ENCODE results near the gene DNAJC1.
A peak's percentile ranks its signal among the peaks of the same experiment; 100 is the strongest.
"Not testable (repeated sequence)": the region's sequence is repeated elsewhere in the genome, so short reads cannot be mapped to it uniquely, and the experiment has no call there.

Gene DNAJC1

GRCh38 chr10:21825345-21825744, 178.2 kb downstream of the DNAJC1 start:
- DNase-seq (ENCODE audit: low spot score) = no peak

DNA sequence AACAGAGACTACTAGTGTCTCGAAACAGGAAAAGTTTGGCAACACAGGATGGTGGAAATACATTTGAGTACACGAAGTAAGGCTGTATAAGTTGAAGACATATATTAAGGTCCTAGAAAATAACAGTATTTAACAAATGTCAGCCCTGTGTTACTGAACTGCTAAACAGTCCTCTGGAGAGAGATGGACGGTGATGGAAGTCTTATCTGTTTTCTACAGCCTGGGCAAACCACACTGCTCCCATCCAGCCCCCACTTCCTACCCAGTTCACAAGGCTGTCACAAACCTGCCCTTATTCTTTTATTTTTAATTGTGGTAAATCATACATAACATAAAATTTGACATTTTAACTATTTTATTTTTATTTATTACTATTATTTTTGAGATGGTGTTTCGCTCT, 179.1 kb downstream of the DNAJC1 start:
- no peak for DNase-seq (ENCODE audit: low spot score)

GRCh38 chr10:21823617-21824016, 179.9 kb downstream of the DNAJC1 start:
- no peak for DNase-seq (ENCODE audit: low spot score)

GRCh38 chr10:21822273-21822672, 181.3 kb downstream of the DNAJC1 start:
- DNase-seq (ENCODE audit: low spot score) = not testable (repeated sequence)

DNA sequence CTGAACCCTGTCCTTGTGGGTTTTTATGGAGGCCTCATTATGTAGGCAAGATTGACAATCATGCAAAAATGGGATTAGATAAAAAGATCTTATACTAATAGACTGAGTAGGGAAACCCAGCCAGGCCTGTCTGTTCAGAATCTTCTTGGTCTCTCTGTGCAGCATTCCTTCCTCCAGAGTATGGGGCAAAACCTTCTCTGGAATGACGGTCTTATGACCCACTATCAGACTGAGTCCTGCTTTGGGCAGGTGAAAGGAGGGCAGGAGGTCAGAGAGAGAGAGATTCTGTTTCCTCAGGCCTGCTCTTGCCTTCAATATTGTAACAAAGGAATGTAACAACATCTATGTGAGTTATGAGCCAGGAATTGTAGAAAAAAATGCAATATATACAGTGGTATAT, 182.6 kb downstream of the DNAJC1 start:
- no peak for DNase-seq (ENCODE audit: low spot score)

GRCh38 chr10:21818416-21818815, 185.1 kb downstream of the DNAJC1 start:
- not testable (repeated sequence) for DNase-seq (ENCODE audit: low spot score)

DNA sequence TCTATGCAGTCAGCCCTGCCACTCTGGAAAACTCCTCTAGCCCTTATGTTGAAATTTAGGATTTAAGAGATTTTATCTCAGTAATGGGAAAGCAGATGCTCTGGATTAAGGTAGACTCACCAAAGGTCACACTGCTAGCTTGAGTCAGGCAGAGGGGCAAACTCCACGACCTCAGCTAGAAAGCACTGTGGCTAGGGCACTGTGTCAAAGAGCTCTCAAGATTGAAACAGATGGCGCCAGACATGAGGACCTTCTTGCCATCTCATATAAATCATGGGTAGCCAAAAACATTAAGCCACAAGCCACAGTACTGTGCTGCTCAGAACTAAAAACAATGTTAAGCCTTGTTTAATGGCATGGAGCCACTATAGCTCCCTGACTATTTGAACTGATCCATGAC, 188.7 kb downstream of the DNAJC1 start:
- no peak for DNase-seq (ENCODE audit: low spot score)

- DNase-seq (ENCODE audit: low spot score) = no peak
Measured at GRCh38 chr10:21813946-21814345, 189.6 kb downstream of the DNAJC1 start.

DNA sequence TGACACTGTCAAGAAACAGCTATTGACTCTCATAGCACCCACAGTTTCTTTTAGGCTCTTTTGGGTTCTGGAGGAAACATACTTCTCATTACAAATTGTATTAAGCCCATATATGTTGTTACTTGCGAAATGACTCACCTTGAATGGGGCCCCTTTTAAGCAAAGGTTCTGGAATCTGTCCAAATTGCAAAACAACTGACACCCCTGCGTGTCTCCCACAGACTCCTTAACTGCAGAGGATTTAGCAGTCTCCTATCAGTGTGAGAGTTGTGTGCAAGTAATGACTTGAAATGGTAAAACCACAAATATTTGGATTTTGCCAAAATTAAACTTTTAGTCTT, 192.3 kb downstream of the DNAJC1 start:
- no peak for DNase-seq (ENCODE audit: low spot score)

GRCh38 chr10:21810582-21811244, 192.8 kb downstream of the DNAJC1 start:
- DNase-seq (ENCODE audit: low spot score) = no peak

DNA sequence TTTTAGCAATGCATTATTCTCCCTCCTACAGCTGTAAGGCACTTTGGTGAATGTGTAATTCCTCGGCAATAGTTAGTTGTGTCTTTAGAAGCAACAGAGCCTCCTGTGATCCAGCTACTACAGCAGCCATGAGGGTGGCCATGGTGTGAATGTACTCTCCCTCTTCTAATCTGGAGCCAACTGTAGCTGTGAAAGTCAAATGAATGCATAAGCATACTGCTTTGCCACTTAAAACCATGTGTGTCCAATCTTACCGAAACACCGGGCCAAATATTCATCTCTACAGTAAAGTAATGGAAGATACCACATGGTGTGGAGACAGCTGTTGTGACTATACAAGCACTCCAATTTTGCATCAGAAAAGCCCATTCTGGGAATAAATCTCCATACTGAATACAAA, 195.0 kb downstream of the DNAJC1 start:
- no peak for DNase-seq (ENCODE audit: low spot score)

GRCh38 chr10:21807180-21807579, 196.3 kb downstream of the DNAJC1 start:
- no peak for DNase-seq (ENCODE audit: low spot score)

DNA sequence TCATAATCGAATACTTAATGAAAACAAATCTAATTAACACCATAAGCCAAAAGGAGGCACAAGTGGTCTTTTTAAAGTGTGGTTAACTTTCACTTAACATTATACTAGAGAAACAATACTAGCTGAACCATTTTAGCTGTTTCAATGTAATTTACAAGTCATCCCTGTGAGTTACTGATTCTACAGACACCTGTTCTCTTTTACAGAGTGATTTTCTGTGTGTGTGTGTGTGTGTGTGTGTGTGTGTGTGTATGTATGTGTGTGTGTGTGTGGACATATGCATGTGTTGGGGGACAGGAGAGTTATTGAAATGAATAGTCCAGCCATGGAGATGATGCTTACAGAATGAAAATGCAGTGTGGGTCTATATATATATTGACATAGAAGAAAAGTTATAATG, 200.2 kb downstream of the DNAJC1 start:
- no peak for DNase-seq (ENCODE audit: low spot score)

DNA sequence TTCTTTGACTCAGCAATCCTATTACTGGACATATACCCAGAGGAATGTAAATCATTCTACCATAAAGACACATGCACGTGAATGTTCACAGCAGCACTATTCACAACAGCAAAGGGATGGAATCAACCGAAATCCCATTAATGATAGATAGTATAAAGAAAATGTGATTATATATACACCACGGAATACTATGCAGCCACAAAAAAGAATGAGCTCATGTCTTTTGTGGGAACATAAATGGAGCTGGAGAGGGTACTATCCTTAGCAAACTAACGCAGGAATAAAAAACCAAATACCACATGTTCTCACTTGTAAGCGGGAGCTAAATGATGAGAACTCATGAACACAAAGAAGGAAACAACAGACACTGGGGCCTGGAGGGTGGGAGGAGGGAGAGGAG, 201.9 kb downstream of the DNAJC1 start:
- DNase-seq (ENCODE audit: low spot score) = no peak

GRCh38 chr10:21797984-21798765, 205.4 kb downstream of the DNAJC1 start:
- DNase-seq (ENCODE audit: low spot score) = peak; percentile 1

GRCh38 chr10:21797533-21797932, 206.0 kb downstream of the DNAJC1 start:
- DNase-seq (ENCODE audit: low spot score) = no peak

- no peak for DNase-seq (ENCODE audit: low spot score)
Measured at GRCh38 chr10:21791276-21791675, 212.3 kb downstream of the DNAJC1 start.

DNA sequence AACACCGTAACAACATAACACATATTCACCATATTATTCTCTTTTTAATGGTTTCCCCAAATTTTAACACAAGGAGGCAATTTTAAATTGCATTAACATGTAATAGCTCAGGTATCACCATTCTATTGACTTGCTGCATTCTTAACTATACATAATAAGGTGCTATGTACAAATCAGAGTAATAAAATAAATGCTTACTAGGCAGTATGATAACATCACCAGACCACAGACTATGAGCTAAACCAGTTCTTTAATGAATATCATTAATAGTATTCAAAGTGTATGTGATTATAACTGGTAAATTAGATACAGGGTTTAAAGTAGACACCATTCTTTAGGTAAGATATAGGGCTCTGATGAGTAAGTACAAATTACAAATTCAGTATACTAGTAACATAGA, 226.6 kb downstream of the DNAJC1 start:
- no peak for DNase-seq (ENCODE audit: low spot score)

- DNase-seq (ENCODE audit: low spot score) = no peak
Measured at GRCh38 chr10:21771219-21771618, 232.3 kb downstream of the DNAJC1 start.

DNA sequence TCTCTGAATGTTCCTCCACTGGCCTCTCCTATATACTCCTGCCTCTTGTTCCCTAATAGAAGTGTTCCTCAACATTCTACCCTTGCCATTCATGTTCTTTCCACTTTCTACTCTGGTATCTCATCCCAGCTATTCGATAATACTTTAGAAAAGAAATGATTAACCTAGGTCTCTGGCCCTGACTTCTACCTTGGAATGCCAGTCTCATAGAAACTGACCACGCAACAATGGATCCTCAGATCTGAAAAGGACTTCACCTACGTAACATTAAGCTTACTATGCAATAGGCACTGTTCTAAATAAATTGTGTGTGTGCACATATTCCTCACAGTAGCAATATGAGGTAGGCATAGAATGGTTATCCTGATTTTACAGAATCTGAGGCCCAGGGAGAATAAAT, 234.5 kb downstream of the DNAJC1 start:
- no peak for DNase-seq (ENCODE audit: low spot score)

DNA sequence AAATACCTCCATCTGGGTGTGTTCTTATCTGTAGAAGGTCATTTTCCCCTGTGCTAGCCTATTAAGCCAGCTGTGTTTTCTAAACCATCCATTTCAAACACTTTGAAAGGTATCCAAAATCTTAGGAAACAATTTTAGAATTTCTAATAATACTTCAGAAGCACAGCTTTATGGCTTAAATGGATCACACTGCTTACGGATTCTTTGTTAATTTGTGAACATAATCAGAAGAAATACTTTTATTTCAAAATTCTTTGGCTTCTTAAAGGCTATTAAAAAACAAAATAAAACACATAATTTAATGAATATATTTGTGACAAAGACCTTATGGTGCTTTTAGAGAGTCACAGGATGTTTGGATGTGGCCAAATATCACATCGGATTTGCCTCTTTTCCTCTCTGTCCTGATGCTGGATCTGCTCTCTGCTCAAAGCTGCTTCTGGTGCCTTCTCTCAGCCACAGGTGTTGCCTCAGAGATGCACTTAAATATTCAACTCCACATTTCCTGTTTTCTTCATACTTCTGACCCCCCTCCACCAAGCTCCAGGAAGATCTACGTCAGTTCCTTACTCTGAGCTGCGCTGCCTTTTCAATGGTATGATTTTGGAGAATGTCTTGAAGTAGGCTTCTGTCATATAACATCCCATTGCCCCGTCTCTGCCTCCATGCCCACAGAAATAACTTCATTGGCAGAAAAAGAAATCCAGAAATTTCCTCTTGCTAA, 238.9 kb downstream of the DNAJC1 start:
- peak; percentile 18 for DNase-seq (ENCODE audit: low spot score)

DNA sequence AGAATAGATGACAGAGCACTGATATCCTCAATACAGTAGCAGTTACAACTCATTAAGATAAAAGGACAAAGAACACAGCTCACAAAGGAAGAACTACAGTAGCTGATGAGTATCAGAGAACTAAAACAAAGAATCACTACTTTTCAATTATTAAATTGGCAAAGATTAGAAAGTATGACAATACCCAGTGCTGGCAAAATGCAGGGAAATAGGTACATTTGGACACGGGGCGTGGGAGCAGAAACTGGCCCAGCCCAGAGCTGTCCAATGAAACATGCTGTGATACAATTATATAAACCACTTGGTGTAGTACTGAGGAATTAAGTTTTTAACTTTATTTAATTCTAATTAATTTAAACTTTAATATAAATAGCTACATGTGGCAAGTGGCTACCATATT, 243.2 kb downstream of the DNAJC1 start:
- DNase-seq (ENCODE audit: low spot score) = no peak

DNA sequence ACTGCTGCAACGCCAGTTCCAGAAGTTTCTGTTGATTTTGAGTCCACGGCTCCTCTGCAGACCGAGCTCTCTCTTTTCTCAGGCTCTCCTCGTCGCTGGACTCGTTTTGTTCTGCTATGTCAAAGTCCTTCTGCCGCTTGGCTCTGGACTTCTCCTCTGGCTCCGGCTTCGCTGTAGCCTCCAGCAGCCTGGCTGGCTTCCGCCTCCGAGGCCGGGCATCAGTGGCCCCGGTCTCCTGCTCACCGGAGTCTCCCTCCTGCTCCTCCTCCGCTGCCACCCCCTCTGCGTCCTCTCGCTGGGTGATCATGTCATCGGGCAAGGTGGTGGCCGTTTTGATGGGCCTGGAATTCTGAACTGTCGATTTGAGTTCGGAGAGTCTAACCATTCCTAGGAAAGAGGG, 244.3 kb downstream of the DNAJC1 start:
- no peak for DNase-seq (ENCODE audit: low spot score)

Measured in CD4-positive, alpha-beta T cell treated with Interleukin-15 for 4 hours (primary cell).